ENCODE data around the gene SETBP1.

The SETBP1 gene

GRCh38 chr18:44759925-44760342 lies 79.2 kb downstream of the SETBP1 start:
- Histone ChIP-seq H3K36me3 (ENCODE audit: control insufficient read depth in 2 of 2, insufficient read depth in 2 of 2, low read length in 2 of 2) (no peaks in the 10 kb centered on the region), H3K27me3 (ENCODE audit: control insufficient read depth in 1 of 2, insufficient read depth in 2 of 2, low read length in 2 of 2) (no peaks in the 10 kb centered on the region), H3K9me3 (ENCODE audit: control insufficient read depth in 2 of 2, low read length in 2 of 2) (no peaks in the 10 kb centered on the region), H3K4me1 (ENCODE audit: control insufficient read depth, insufficient read depth, low read length) (peaks cover 15% of the 10 kb centered on the region), H3K4me3 (ENCODE audit: low read length in 2 of 2) (no peak overlapping the region), H3K27ac (ENCODE audit: low read length) (peak overlapping the region; percentile 1), H3K9ac (ENCODE audit: low read length in 2 of 2) (no peak overlapping the region)

GRCh38 chr18:44761812-44762211 lies 81.1 kb downstream of the SETBP1 start:
- Histone ChIP-seq H3K9ac (ENCODE audit: low read length in 2 of 2) (no peak overlapping the region), H3K4me3 (ENCODE audit: low read length in 2 of 2) (no peak overlapping the region), H3K36me3 (ENCODE audit: control insufficient read depth in 2 of 2, insufficient read depth in 2 of 2, low read length in 2 of 2) (no peaks in the 10 kb centered on the region), H3K9me3 (ENCODE audit: control insufficient read depth in 2 of 2, low read length in 2 of 2) (no peaks in the 10 kb centered on the region), H3K27me3 (ENCODE audit: control insufficient read depth in 1 of 2, insufficient read depth in 2 of 2, low read length in 2 of 2) (no peaks in the 10 kb centered on the region), H3K27ac (ENCODE audit: low read length) (peak overlapping the region; percentile 37), H3K4me1 (ENCODE audit: control insufficient read depth, insufficient read depth, low read length) (peaks cover 22% of the 10 kb centered on the region)

DNA sequence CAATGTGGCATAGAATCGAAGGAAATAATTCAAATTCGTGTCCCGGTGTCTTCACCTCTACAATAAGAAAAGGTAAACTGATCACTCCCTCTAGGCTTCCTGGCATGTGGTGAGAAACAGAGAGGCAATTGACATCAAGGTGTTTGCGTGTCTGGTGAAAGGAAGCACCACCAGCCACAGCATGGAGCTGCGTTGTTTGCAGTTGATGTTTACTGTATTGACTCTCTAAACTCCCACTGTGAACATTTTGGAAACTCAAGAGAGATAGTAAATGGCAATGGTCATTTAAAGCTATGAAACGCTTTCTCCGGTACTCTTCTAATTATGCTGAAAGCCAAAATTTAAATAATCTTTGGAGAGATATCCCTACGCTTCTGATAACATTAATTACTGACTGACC lies 82.6 kb downstream of the SETBP1 start:
- H3K9ac ChIP-seq (ENCODE audit: low read length in 2 of 2): no peak overlapping the region
- H3K9me3 ChIP-seq (ENCODE audit: control insufficient read depth in 2 of 2, low read length in 2 of 2): no peaks in the 10 kb centered on the region
- no peak overlapping the region for H3K4me3 ChIP-seq (ENCODE audit: low read length in 2 of 2)
- H3K27me3 ChIP-seq (ENCODE audit: control insufficient read depth in 1 of 2, insufficient read depth in 2 of 2, low read length in 2 of 2): no peaks in the 10 kb centered on the region
- no peak overlapping the region for H3K27ac ChIP-seq (ENCODE audit: low read length)
- H3K36me3 ChIP-seq (ENCODE audit: control insufficient read depth in 2 of 2, insufficient read depth in 2 of 2, low read length in 2 of 2): no peaks in the 10 kb centered on the region
- H3K4me1 ChIP-seq (ENCODE audit: control insufficient read depth, insufficient read depth, low read length): peaks cover 22% of the 10 kb centered on the region

DNA sequence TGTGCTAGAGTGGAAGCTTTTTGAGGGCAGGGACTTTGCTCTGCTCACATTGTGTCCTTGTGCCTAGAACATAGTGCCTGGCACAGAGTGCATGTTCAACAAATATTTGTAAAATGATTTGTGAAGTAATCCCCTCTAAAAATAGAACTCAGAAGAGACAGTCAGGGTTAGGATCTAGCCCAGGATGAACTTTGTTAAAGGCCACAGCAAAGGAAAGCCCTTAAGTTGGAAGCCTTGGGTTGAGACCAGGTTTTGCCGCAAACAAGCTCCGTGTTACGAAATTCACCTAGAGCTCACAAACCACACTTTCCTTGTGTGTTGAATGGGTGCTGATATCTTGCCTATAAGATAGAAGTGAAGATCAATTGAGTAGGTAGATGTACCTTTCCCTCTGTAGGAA lies 84.2 kb downstream of the SETBP1 start:
- H3K27ac ChIP-seq (ENCODE audit: low read length): no peak overlapping the region
- H3K36me3 ChIP-seq (ENCODE audit: control insufficient read depth in 2 of 2, insufficient read depth in 2 of 2, low read length in 2 of 2): no peaks in the 10 kb centered on the region
- H3K27me3 ChIP-seq (ENCODE audit: control insufficient read depth in 1 of 2, insufficient read depth in 2 of 2, low read length in 2 of 2): no peaks in the 10 kb centered on the region
- no peak overlapping the region for H3K4me3 ChIP-seq (ENCODE audit: low read length in 2 of 2)
- no peaks in the 10 kb centered on the region for H3K9me3 ChIP-seq (ENCODE audit: control insufficient read depth in 2 of 2, low read length in 2 of 2)
- H3K4me1 ChIP-seq (ENCODE audit: control insufficient read depth, insufficient read depth, low read length): peaks cover 19% of the 10 kb centered on the region
- H3K9ac ChIP-seq (ENCODE audit: low read length in 2 of 2): no peak overlapping the region

DNA sequence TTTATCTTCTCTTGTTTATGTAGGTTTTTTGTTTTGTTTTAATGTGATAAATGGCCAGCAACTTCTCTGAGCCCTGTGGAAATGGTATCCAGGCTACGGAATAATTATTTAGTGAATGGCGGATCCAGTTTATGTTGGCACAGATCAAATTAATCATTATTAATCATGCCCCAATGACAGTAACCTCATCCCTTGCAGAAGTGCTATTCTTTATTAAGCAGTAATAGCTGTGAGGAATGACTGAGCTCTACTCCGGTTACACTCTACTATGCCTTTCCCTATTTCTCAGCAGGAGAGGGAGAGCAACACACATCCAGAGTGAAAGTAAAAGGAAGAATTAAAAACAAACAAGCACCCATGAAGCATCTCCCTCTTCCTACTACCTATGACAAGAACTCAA lies 84.8 kb downstream of the SETBP1 start:
- Histone ChIP-seq H3K4me3 (ENCODE audit: low read length in 2 of 2) (no peak overlapping the region), H3K27ac (ENCODE audit: low read length) (peak overlapping the region; percentile 0), H3K9me3 (ENCODE audit: control insufficient read depth in 2 of 2, low read length in 2 of 2) (no peaks in the 10 kb centered on the region), H3K4me1 (ENCODE audit: control insufficient read depth, insufficient read depth, low read length) (peaks cover 14% of the 10 kb centered on the region), H3K27me3 (ENCODE audit: control insufficient read depth in 1 of 2, insufficient read depth in 2 of 2, low read length in 2 of 2) (no peaks in the 10 kb centered on the region), H3K9ac (ENCODE audit: low read length in 2 of 2) (no peak overlapping the region), H3K36me3 (ENCODE audit: control insufficient read depth in 2 of 2, insufficient read depth in 2 of 2, low read length in 2 of 2) (no peaks in the 10 kb centered on the region)

DNA sequence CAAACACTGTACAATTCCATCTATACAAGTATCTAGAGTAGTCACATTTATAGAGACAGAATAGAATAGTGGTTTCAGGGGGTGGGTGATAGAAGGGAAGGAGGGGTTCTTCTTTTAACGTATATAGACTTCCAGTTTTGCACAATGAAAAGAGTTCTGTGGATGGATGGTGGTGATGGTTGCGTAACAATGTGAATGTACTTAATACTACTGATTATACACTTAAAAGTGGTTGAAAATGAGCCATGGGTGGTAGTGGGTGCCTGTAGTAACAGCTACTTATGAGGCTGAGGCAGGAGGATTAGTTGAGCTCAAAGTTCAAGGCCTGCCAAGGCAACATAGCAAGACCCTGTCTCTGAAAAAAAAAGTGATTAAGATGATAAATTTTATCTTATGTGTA lies 85.8 kb downstream of the SETBP1 start:
- Histone ChIP-seq H3K36me3 (ENCODE audit: control insufficient read depth in 2 of 2, insufficient read depth in 2 of 2, low read length in 2 of 2) (peaks cover 0 to 2% of the 10 kb centered on the region in 2 donors), H3K9me3 (ENCODE audit: control insufficient read depth in 2 of 2, low read length in 2 of 2) (no peaks in the 10 kb centered on the region), H3K9ac (ENCODE audit: low read length in 2 of 2) (no peak overlapping the region), H3K4me1 (ENCODE audit: control insufficient read depth, insufficient read depth, low read length) (peaks cover 23% of the 10 kb centered on the region), H3K4me3 (ENCODE audit: low read length in 2 of 2) (no peak overlapping the region), H3K27me3 (ENCODE audit: control insufficient read depth in 1 of 2, insufficient read depth in 2 of 2, low read length in 2 of 2) (no peaks in the 10 kb centered on the region), H3K27ac (ENCODE audit: low read length) (peak overlapping the region; percentile 0)

DNA sequence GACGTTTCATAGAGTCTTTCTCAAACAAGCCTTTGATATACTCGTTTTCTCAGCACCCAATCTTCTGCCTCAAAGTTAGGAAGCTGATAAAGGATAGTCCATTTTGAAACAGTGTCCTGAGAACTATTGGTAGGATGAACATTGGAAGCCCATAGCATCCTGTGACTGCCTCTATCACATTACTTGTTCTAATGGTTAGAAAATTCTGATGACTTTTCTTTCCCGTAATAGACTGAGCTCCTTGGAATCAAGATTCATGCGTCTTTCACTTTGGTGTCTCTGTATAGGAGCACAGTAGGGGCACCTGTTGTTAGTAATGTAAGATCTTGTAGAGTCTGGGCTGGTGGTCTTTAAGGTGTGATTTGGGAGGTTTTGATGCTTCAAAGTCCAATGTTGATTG lies 87.1 kb downstream of the SETBP1 start:
- peaks cover 31% of the 10 kb centered on the region for H3K4me1 ChIP-seq (ENCODE audit: control insufficient read depth, insufficient read depth, low read length)
- H3K9ac ChIP-seq (ENCODE audit: low read length in 2 of 2): no peak overlapping the region
- no peak overlapping the region for H3K27ac ChIP-seq (ENCODE audit: low read length)
- H3K27me3 ChIP-seq (ENCODE audit: control insufficient read depth in 1 of 2, insufficient read depth in 2 of 2, low read length in 2 of 2): no peaks in the 10 kb centered on the region
- no peaks in the 10 kb centered on the region for H3K9me3 ChIP-seq (ENCODE audit: control insufficient read depth in 2 of 2, low read length in 2 of 2)
- H3K36me3 ChIP-seq (ENCODE audit: control insufficient read depth in 2 of 2, insufficient read depth in 2 of 2, low read length in 2 of 2): peaks cover 0 to 2% of the 10 kb centered on the region in 2 donors
- no peak overlapping the region for H3K4me3 ChIP-seq (ENCODE audit: low read length in 2 of 2)

- Histone ChIP-seq H3K9ac (ENCODE audit: low read length in 2 of 2) (no peak overlapping the region), H3K9me3 (ENCODE audit: control insufficient read depth in 2 of 2, low read length in 2 of 2) (no peaks in the 10 kb centered on the region), H3K4me3 (ENCODE audit: low read length in 2 of 2) (no peak overlapping the region), H3K27me3 (ENCODE audit: control insufficient read depth in 1 of 2, insufficient read depth in 2 of 2, low read length in 2 of 2) (no peaks in the 10 kb centered on the region), H3K36me3 (ENCODE audit: control insufficient read depth in 2 of 2, insufficient read depth in 2 of 2, low read length in 2 of 2) (peaks cover 0 to 2% of the 10 kb centered on the region in 2 donors), H3K27ac (ENCODE audit: low read length) (no peak overlapping the region), H3K4me1 (ENCODE audit: control insufficient read depth, insufficient read depth, low read length) (peaks cover 36% of the 10 kb centered on the region)
Observed at GRCh38 chr18:44770641-44771040, 90.0 kb downstream of the SETBP1 start.

GRCh38 chr18:44771572-44771955 lies 90.9 kb downstream of the SETBP1 start:
- Histone ChIP-seq H3K4me3 (ENCODE audit: low read length in 2 of 2) (no peak overlapping the region), H3K4me1 (ENCODE audit: control insufficient read depth, insufficient read depth, low read length) (peaks cover 31% of the 10 kb centered on the region), H3K27me3 (ENCODE audit: control insufficient read depth in 1 of 2, insufficient read depth in 2 of 2, low read length in 2 of 2) (no peaks in the 10 kb centered on the region), H3K9me3 (ENCODE audit: control insufficient read depth in 2 of 2, low read length in 2 of 2) (no peaks in the 10 kb centered on the region), H3K36me3 (ENCODE audit: control insufficient read depth in 2 of 2, insufficient read depth in 2 of 2, low read length in 2 of 2) (peaks cover 0 to 2% of the 10 kb centered on the region in 2 donors), H3K27ac (ENCODE audit: low read length) (no peak overlapping the region), H3K9ac (ENCODE audit: low read length in 2 of 2) (no peak overlapping the region)

DNA sequence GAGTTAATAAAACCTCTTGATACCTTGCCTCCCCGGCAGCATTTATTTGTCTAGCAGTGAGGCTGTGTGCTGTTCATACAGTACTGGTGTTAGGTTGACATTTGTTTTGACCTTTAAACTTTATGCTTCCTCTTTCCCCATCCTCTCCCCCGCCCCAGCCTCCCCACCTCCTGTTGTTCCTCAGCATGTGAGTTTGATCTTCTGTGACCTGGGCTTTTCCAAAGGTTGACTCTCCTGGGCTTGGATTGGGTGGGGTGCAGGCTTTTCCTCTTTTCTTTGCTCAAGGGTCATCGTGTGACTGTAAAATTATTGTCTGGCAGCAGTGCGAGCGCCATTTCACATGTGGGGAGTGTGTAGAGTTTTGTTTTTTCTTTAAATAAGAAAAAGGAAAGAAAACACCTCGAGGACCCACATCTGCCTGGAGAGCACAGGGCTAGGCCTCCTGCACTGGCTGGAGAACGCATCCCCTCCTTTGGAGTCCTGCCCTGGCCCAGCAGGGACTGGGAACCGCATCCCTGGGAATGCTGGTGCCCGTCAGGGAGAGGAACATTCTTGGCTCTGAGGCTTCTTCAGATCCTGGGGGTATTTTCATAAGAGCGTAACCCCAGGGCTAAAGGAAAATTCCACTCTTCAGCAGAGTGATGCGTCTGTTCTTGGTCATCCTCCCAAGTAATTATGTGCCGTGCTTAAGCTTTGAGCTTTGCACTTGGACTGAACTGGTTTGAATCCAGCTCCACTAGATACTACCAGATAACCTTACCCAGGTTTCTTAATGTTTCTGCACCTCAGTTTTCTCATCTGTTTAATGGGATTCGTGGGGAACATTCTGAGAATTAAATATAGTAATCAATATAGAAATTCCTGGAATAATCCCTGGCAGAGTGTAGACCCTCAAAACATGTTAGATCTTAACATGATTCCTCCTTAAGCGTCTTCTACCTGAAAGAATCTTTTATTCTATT lies 91.5 kb downstream of the SETBP1 start:
- Histone ChIP-seq H3K36me3 (ENCODE audit: control insufficient read depth in 2 of 2, insufficient read depth in 2 of 2, low read length in 2 of 2) (peaks cover 0 to 2% of the 10 kb centered on the region in 2 donors), H3K27ac (ENCODE audit: low read length) (peak overlapping the region; percentile 24), H3K9ac (ENCODE audit: low read length in 2 of 2) (no peak overlapping the region), H3K4me1 (ENCODE audit: control insufficient read depth, insufficient read depth, low read length) (peaks cover 32% of the 10 kb centered on the region), H3K27me3 (ENCODE audit: control insufficient read depth in 1 of 2, insufficient read depth in 2 of 2, low read length in 2 of 2) (no peaks in the 10 kb centered on the region), H3K9me3 (ENCODE audit: control insufficient read depth in 2 of 2, low read length in 2 of 2) (no peaks in the 10 kb centered on the region), H3K4me3 (ENCODE audit: low read length in 2 of 2) (no peak overlapping the region)

DNA sequence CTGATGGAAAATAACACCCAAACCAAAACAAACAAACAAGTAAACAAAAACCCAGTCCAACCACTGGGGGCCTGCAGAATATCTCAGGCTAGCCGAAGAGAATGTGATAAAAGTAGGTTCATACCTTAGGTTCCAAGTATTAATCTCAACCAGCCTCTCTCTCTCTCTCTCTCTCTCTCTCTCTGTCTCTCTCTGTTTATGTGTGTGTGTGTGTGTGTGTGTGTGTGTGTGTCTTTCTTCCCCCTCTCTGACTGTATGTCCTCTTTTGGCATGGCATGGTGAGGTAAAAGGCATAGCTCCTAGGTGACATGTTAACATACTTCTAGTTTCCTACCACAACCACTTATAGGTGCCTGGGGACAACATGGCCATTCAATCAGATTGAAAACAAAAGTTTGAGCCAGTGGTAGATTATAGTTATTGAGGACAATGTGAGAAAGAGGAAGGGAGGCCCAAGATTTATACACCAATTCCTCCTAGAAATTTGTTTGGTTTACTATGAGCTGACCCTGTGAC lies 93.0 kb downstream of the SETBP1 start:
- Histone ChIP-seq H3K36me3 (ENCODE audit: control insufficient read depth in 2 of 2, insufficient read depth in 2 of 2, low read length in 2 of 2) (peaks cover 0 to 2% of the 10 kb centered on the region in 2 donors), H3K27me3 (ENCODE audit: control insufficient read depth in 1 of 2, insufficient read depth in 2 of 2, low read length in 2 of 2) (no peaks in the 10 kb centered on the region), H3K4me3 (ENCODE audit: low read length in 2 of 2) (no peak overlapping the region), H3K4me1 (ENCODE audit: control insufficient read depth, insufficient read depth, low read length) (peaks cover 45% of the 10 kb centered on the region), H3K9ac (ENCODE audit: low read length in 2 of 2) (no peak overlapping the region), H3K27ac (ENCODE audit: low read length) (no peak overlapping the region), H3K9me3 (ENCODE audit: control insufficient read depth in 2 of 2, low read length in 2 of 2) (no peaks in the 10 kb centered on the region)
